Body of pancreas (tissue), 4 donors: Measurements from ENCODE around the gene HTRA2.

Source experiments
- POLR2A ChIP-seq, 3 donors: fragments of 450-650 bp; IDR thresholded peaks; one replicate each; pipeline ENCODE4 v1.6.1; 2016; ENCODE audit warnings: antibody characterized with exemption in 3 of 3, mild to moderate bottlenecking in 2 of 3
- TF ChIP-seq, protein P1 (sequence below), 7 experiments: fragments of 450-650 bp in 4 of 7; fragments of 200-600 bp in 3 of 7; sonication (generic) in 3 of 7; IDR thresholded peaks; one replicate each; pipeline ENCODE4 v1.5.1; 2016 to 2019; ENCODE audit warnings: antibody characterized with exemption in 7 of 7

- TF ChIP-seq, protein P1, sequence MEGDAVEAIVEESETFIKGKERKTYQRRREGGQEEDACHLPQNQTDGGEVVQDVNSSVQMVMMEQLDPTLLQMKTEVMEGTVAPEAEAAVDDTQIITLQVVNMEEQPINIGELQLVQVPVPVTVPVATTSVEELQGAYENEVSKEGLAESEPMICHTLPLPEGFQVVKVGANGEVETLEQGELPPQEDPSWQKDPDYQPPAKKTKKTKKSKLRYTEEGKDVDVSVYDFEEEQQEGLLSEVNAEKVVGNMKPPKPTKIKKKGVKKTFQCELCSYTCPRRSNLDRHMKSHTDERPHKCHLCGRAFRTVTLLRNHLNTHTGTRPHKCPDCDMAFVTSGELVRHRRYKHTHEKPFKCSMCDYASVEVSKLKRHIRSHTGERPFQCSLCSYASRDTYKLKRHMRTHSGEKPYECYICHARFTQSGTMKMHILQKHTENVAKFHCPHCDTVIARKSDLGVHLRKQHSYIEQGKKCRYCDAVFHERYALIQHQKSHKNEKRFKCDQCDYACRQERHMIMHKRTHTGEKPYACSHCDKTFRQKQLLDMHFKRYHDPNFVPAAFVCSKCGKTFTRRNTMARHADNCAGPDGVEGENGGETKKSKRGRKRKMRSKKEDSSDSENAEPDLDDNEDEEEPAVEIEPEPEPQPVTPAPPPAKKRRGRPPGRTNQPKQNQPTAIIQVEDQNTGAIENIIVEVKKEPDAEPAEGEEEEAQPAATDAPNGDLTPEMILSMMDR (IDR thresholded peaks at IDR 0.05), result no peak
- no peak for TF ChIP-seq POLR2A (IDR thresholded peaks at IDR 0.05)
Observed at GRCh38 chr2:74500578-74500946, 29.2 kb upstream of the HTRA2 start.
